H9 (cell line): ENCODE measurements around the gene ETV7. TPM values are rescaled to one million over a fixed set of nuclear protein-coding genes. Genes with fewer than 3 reads are reported as not detected.

Source experiments
- DNase-seq: peaks from one replicate; pipeline ENCODE4 v3.0.0-alpha.2; 2017
- H2AFZ ChIP-seq: one replicate; pipeline ENCODE4 v1.6.1; 2013; ENCODE audit warnings: mild to moderate bottlenecking, low read length, control low read depth, moderate library complexity
- H2AK5ac ChIP-seq: 2 replicates; pipeline ENCODE4 v1.6.1; 2013; ENCODE audit warnings: low read length, control low read depth, mixed read lengths; ENCODE audit not compliant: insufficient read length
- H2BK120ac ChIP-seq: one replicate; pipeline ENCODE4 v1.6.1; 2013; ENCODE audit warnings: low read depth, mild to moderate bottlenecking, low read length, control low read depth, inconsistent platforms; ENCODE audit not compliant: poor library complexity, severe bottlenecking
- H2BK12ac ChIP-seq: 2 replicates; pipeline ENCODE4 v1.6.1; 2013; ENCODE audit warnings: low read length, control low read depth, mixed read lengths, low read depth; ENCODE audit not compliant: insufficient read length
- H2BK15ac ChIP-seq: 2 replicates; pipeline ENCODE4 v1.6.1; 2013; ENCODE audit warnings: low read depth, low read length, control low read depth
- H2BK20ac ChIP-seq: one replicate; pipeline ENCODE4 v1.6.1; 2013; ENCODE audit warnings: low read depth, mild to moderate bottlenecking, low read length, control low read depth, inconsistent platforms; ENCODE audit not compliant: poor library complexity, severe bottlenecking
- H2BK5ac ChIP-seq: 2 replicates; pipeline ENCODE4 v1.6.1; 2013; ENCODE audit warnings: low read length, control low read depth, mixed read lengths; ENCODE audit not compliant: insufficient read length
- H3K14ac ChIP-seq: 2 replicates; pipeline ENCODE4 v1.6.1; 2013; ENCODE audit warnings: low read length, control low read depth; ENCODE audit not compliant: insufficient read depth
- H3K18ac ChIP-seq: 2 replicates; pipeline ENCODE4 v1.6.1; 2013; ENCODE audit warnings: low read depth, mild to moderate bottlenecking, mixed read lengths, low read length, control low read depth; ENCODE audit not compliant: insufficient read length
- H3K23ac ChIP-seq: 2 replicates; pipeline ENCODE4 v1.6.1; 2013; ENCODE audit warnings: low read length, control low read depth, mixed read lengths, low read depth; ENCODE audit not compliant: insufficient read length
- H3K23me2 ChIP-seq: 2 replicates; pipeline ENCODE4 v1.6.1; 2013; ENCODE audit warnings: low read depth, mild to moderate bottlenecking, mixed read lengths, low read length, control low read depth; ENCODE audit not compliant: insufficient read length, poor library complexity, severe bottlenecking
- H3K27ac ChIP-seq: 2 replicates; pipeline ENCODE4 v1.5.1; 2013; ENCODE audit warnings: low read length, control low read depth, mixed read lengths, low read depth; ENCODE audit not compliant: insufficient read length
- H3K27me3 ChIP-seq: 2 replicates; pipeline ENCODE4 v1.6.1; 2013; ENCODE audit warnings: low read length, control low read depth, inconsistent platforms; ENCODE audit not compliant: insufficient read depth
- H3K4ac ChIP-seq: 2 replicates; pipeline ENCODE4 v1.6.1; 2013; ENCODE audit warnings: low read depth, mild to moderate bottlenecking, control low read depth, inconsistent platforms, low read length, moderate library complexity
- H3K4me1 ChIP-seq: 2 replicates; pipeline ENCODE4 v1.6.1; 2013; ENCODE audit warnings: low read length, control low read depth, inconsistent platforms; ENCODE audit not compliant: insufficient read depth
- H3K4me2 ChIP-seq: 2 replicates; pipeline ENCODE4 v1.6.1; 2013; ENCODE audit warnings: low read length, control low read depth, mixed read lengths; ENCODE audit not compliant: insufficient read length, insufficient read depth
- H3K56ac ChIP-seq: 2 replicates; pipeline ENCODE4 v1.6.1; 2013; ENCODE audit warnings: low read depth, mild to moderate bottlenecking, mixed read lengths, low read length, control low read depth; ENCODE audit not compliant: insufficient read length
- H3K79me1 ChIP-seq: 2 replicates; pipeline ENCODE4 v1.6.1; 2013; ENCODE audit warnings: low read depth, mild to moderate bottlenecking, moderate library complexity, low read length, control low read depth, inconsistent platforms; ENCODE audit not compliant: insufficient read depth, poor library complexity, severe bottlenecking
- H3K79me2 ChIP-seq: 2 replicates; pipeline ENCODE4 v1.6.1; 2013; ENCODE audit warnings: low read length, control low read depth, inconsistent platforms; ENCODE audit not compliant: insufficient read depth
- H3K9ac ChIP-seq: 2 replicates; pipeline ENCODE4 v1.6.1; 2013; ENCODE audit warnings: low read length, control low read depth, mixed read lengths; ENCODE audit not compliant: insufficient read length; ENCODE audit errors: extremely low read depth
- H3K9me3 ChIP-seq: one replicate; pipeline ENCODE4 v1.6.1; 2013; ENCODE audit warnings: low read depth, low read length, inconsistent platforms; ENCODE audit not compliant: control insufficient read depth
- H3T11ph ChIP-seq: one replicate; pipeline ENCODE4 v1.6.1; 2013; ENCODE audit warnings: mild to moderate bottlenecking, low read length, control low read depth, inconsistent platforms
- H4K20me1 ChIP-seq: one replicate; pipeline ENCODE4 v1.6.1; 2013; ENCODE audit not compliant: control insufficient read depth, insufficient read length, insufficient read depth
- H4K5ac ChIP-seq: 2 replicates; pipeline ENCODE4 v1.6.1; 2013; ENCODE audit warnings: low read depth, mild to moderate bottlenecking, mixed read lengths, low read length, control low read depth; ENCODE audit not compliant: insufficient read length
- H4K8ac ChIP-seq: replicated peaks from 2 replicates; pipeline ENCODE4 v1.6.1; 2013; ENCODE audit warnings: low read length, control low read depth, mixed read lengths, low read depth; ENCODE audit not compliant: insufficient read length
- H4K91ac ChIP-seq: 2 replicates; pipeline ENCODE4 v1.6.1; 2013; ENCODE audit warnings: low read depth, mild to moderate bottlenecking, moderate library complexity, mixed read lengths, low read length, control low read depth; ENCODE audit not compliant: insufficient read length
- H3K27ac Mint-ChIP-seq, 3 experiments: 2 replicates in 2 of 3; 3 replicates in 1 of 3; pipeline ENCODE4 v1.8.0; 2020 to 2021; ENCODE audit warnings: mixed read lengths in 3 of 3, mild to moderate bottlenecking in 1 of 3, moderate library complexity in 1 of 3
- H3K27me3 Mint-ChIP-seq: 2 replicates; pipeline ENCODE4 v1.8.0; 2021; ENCODE audit warnings: low read depth, mild to moderate bottlenecking, moderate library complexity, mixed read lengths
- H3K36me3 Mint-ChIP-seq, 3 experiments: 2 replicates in 2 of 3; 3 replicates in 1 of 3; pipeline ENCODE4 v1.8.0; 2020 to 2021; ENCODE audit warnings: low read depth in 3 of 3, mixed read lengths in 3 of 3; ENCODE audit not compliant: insufficient read depth in 1 of 3
- H3K4me1 Mint-ChIP-seq, 2 experiments: 2 replicates each; pipeline ENCODE4 v1.8.0; 2020; ENCODE audit warnings: mixed read lengths in 2 of 2
- H3K4me3 Mint-ChIP-seq, 2 experiments: 2 replicates in 1 of 2; 3 replicates in 1 of 2; pipeline ENCODE4 v1.8.0; 2020 to 2021; ENCODE audit warnings: mild to moderate bottlenecking in 2 of 2, mixed read lengths in 2 of 2, moderate library complexity in 1 of 2
- H3K9me3 Mint-ChIP-seq, 2 experiments: 2 replicates in 1 of 2; 3 replicates in 1 of 2; pipeline ENCODE4 v1.8.0; 2020; ENCODE audit warnings: mild to moderate bottlenecking in 2 of 2, mixed read lengths in 2 of 2, moderate library complexity in 1 of 2
- CTCF ChIP-seq: fragments of 200-600 bp; sonication (generic); conservative IDR thresholded peaks from 3 replicates; pipeline ENCODE4 v1.8.0; 2021; ENCODE audit warnings: antibody characterized with exemption, mild to moderate bottlenecking
- total RNA-seq: library from RNA; stranded (reverse); gene quantifications from 2 replicates; pipeline ENCODE4 v1.2.1, GENCODE V29; 2021

Gene ETV7
- total RNA-seq, 1 experiment from 2014 or later = 0.92 TPM

- no peak overlapping the region for H2AK5ac ChIP-seq
- H2BK5ac ChIP-seq = no peak overlapping the region
- H3K9ac ChIP-seq = no peak overlapping the region
- no peak overlapping the region for H2BK120ac ChIP-seq
- H4K8ac ChIP-seq = no peak overlapping the region
- H3K56ac ChIP-seq = no peak overlapping the region
- no peak overlapping the region for H3K18ac ChIP-seq
- H3K79me1 ChIP-seq = no peaks in the 10 kb centered on the region
- H2AFZ ChIP-seq = no peak overlapping the region
- peaks cover 13% of the 10 kb centered on the region for H3K23me2 ChIP-seq
- no peak overlapping the region for H4K5ac ChIP-seq
- DNase-seq = no peak
- H3K27me3 Mint-ChIP-seq = peaks cover 59% of the 10 kb centered on the region
- H3T11ph ChIP-seq = no peak overlapping the region
- H3K4ac ChIP-seq = no peak overlapping the region
- H4K20me1 ChIP-seq = no peaks in the 10 kb centered on the region
- no peak overlapping the region for H2BK15ac ChIP-seq
- no peak overlapping the region for H3K4me3 Mint-ChIP-seq
- no peak overlapping the region for H3K14ac ChIP-seq
- H3K36me3 Mint-ChIP-seq = no peaks in the 10 kb centered on the region
- no peak for TF ChIP-seq CTCF
- H2BK12ac ChIP-seq = no peak overlapping the region
- no peak overlapping the region for H2BK20ac ChIP-seq
- H3K9me3 ChIP-seq = no peaks in the 10 kb centered on the region
- no peaks in the 10 kb centered on the region for H3K4me1 ChIP-seq
- no peak overlapping the region for H3K27ac Mint-ChIP-seq
- no peak overlapping the region for H3K4me2 ChIP-seq
- H3K4me1 Mint-ChIP-seq = peaks cover 22 to 26% of the 10 kb centered on the region in 2 experiments
- no peak overlapping the region for H3K27ac ChIP-seq
- no peak overlapping the region for H3K23ac ChIP-seq
- H3K9me3 Mint-ChIP-seq = peaks cover 3 to 6% of the 10 kb centered on the region in 2 experiments; a peak in 4 of 5 replicates
- H3K79me2 ChIP-seq = no peaks in the 10 kb centered on the region
- peaks cover 29% of the 10 kb centered on the region; the same call in 1 of the 2 replicates for H3K27me3 ChIP-seq
- no peak overlapping the region for H4K91ac ChIP-seq
These were observed 1.9 kb upstream of the ETV7 start for GRCh38 chr6:36389353-36389752.
